Caco-2 (cell line): ENCODE results near the gene IL15. TPM values are rescaled to one million over a fixed set of nuclear protein-coding genes. Genes with fewer than 3 reads are reported as not detected.

Experiments used
- BruUV-seq: library from RNA; stranded (reverse); fragments of 400-500 nt; replicated peaks from 2 replicates; lab custom pipeline; 2021; lab: Mats Ljungman, UMichigan
- CTCF ChIA-PET: fragments of 300-600 bp; sonication (Branson Sonifier 250); formaldehyde crosslinking; loops from one replicate; lab custom pipeline; 2022; ENCODE audit warnings: antibody characterized with exemption; lab: Charles Lee
- POLR2A ChIA-PET: fragments of 300-600 bp; sonication (Branson Sonifier 250); formaldehyde crosslinking; loops from one replicate; lab custom pipeline; 2022; ENCODE audit warnings: antibody characterized with exemption; lab: Charles Lee
- DNase-seq, 2 experiments: peaks; one replicate each; pipeline versions ENCODE4 v3.0.0 to v3.0.0-alpha.2; 2020 to 2022
- H3K27me3 ChIP-seq: replicated peaks from 2 replicates; pipeline ENCODE4 v1.6.0; 2011; ENCODE audit warnings: low read length; ENCODE audit not compliant: control insufficient read depth, insufficient read depth
- H3K36me3 ChIP-seq: 2 replicates; pipeline ENCODE4 v1.5.1; 2011; ENCODE audit warnings: low read length; ENCODE audit not compliant: control insufficient read depth, insufficient read depth
- H3K4me1 ChIP-seq: fragments of 250-450 bp; sonication (Bioruptor Pico); 2 replicates; pipeline ENCODE4 v1.5.1; 2020; ENCODE audit warnings: mild to moderate bottlenecking
- H3K4me3 ChIP-seq: 2 replicates; pipeline ENCODE4 v1.5.1; 2011; ENCODE audit warnings: low read depth, mild to moderate bottlenecking, control low read depth, low read length
- H3K9me3 ChIP-seq: fragments of 250-450 bp; sonication (Bioruptor Pico); 2 replicates; pipeline ENCODE4 v1.5.1; 2020; ENCODE audit warnings: mild to moderate bottlenecking, moderate library complexity
- H3K27ac Mint-ChIP-seq: one replicate; pipeline ENCODE4 v1.8.0; 2022; ENCODE audit warnings: mixed read lengths; ENCODE audit not compliant: unreplicated experiment
- H3K27me3 Mint-ChIP-seq: one replicate; pipeline ENCODE4 v1.8.0; 2022; ENCODE audit warnings: mixed read lengths; ENCODE audit not compliant: insufficient read depth, unreplicated experiment
- H3K36me3 Mint-ChIP-seq: one replicate; pipeline ENCODE4 v1.8.0; 2022; ENCODE audit warnings: mild to moderate bottlenecking, mixed read lengths; ENCODE audit not compliant: insufficient read depth, unreplicated experiment
- H3K4me1 Mint-ChIP-seq: one replicate; pipeline ENCODE4 v1.8.0; 2022; ENCODE audit warnings: low read depth, mixed read lengths; ENCODE audit not compliant: unreplicated experiment
- H3K4me3 Mint-ChIP-seq: one replicate; pipeline ENCODE4 v1.8.0; 2022; ENCODE audit warnings: mild to moderate bottlenecking, moderate library complexity, mixed read lengths; ENCODE audit not compliant: unreplicated experiment
- H3K9me3 Mint-ChIP-seq: one replicate; pipeline ENCODE4 v1.8.0; 2022; ENCODE audit warnings: mixed read lengths; ENCODE audit not compliant: unreplicated experiment
- intact Hi-C: fragments of 100-400 bp; cut with micrococcal nuclease; formaldehyde crosslinking; loops from one replicate; pipeline ENCODE4 v1.10.0; 2022; ENCODE audit not compliant: unreplicated experiment
- total RNA-seq: library from RNA; stranded (reverse); gene quantifications from 2 replicates; pipeline ENCODE4 v1.2.3, GENCODE V29; 2022
- TF ChIP-seq, protein P1 (sequence below), 2 experiments: fragments of 200-600 bp in 1 of 2; IDR thresholded peaks; 1 replicate in 1 of 2; 2 replicates in 1 of 2; pipeline versions ENCODE4 v1.5.1 to v1.8.0; 2011 to 2022; ENCODE audit warnings: antibody characterized with exemption in 1 of 2, control low read depth in 1 of 2, inconsistent platforms in 1 of 2, low read depth in 1 of 2, low read length in 1 of 2, mild to moderate bottlenecking in 1 of 2, moderate library complexity in 1 of 2; ENCODE audit not compliant: insufficient read depth in 1 of 2, severe bottlenecking in 1 of 2, unreplicated experiment in 1 of 2

The IL15 gene
- total RNA-seq, 1 experiment from 2014 or later, result not detected

DNA sequence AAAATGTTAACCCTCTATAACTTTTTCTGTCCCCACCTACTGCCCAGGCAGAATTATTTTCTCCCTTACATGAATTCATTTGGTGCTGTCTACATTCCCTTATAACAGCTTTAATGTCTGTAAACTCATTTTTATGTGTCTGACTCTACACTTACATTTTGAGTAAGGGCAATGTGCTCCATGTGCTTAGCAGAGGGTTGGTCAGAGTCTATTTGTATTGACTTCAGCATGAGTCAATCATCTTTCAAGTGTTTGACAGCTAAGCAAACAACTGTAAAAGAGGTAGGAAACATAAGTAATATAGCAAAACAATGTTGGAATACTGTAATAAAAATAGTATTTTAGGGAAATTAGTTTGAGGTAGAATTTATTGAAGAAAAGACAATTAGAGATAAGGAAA, 6.3 kb downstream of the IL15 start:
- no peaks in the 10 kb centered on the region for H3K36me3 ChIP-seq
- H3K4me3 ChIP-seq, result no peak overlapping the region
- Mint-ChIP-seq H3K9me3 (no peaks in the 10 kb centered on the region), H3K4me1 (no peaks in the 10 kb centered on the region), H3K27me3 (peaks cover 24% of the 10 kb centered on the region), H3K4me3 (no peak overlapping the region), H3K36me3 (no peaks in the 10 kb centered on the region), H3K27ac (no peak overlapping the region)
- no peak for DNase-seq
- POLR2A ChIA-PET, result no interaction called here
- H3K27me3 ChIP-seq, result no peaks in the 10 kb centered on the region
- no peaks in the 10 kb centered on the region for H3K4me1 ChIP-seq
- no TSS peak for BruUV-seq
- CTCF ChIA-PET, result no interaction called here
- TF ChIP-seq, protein P1, sequence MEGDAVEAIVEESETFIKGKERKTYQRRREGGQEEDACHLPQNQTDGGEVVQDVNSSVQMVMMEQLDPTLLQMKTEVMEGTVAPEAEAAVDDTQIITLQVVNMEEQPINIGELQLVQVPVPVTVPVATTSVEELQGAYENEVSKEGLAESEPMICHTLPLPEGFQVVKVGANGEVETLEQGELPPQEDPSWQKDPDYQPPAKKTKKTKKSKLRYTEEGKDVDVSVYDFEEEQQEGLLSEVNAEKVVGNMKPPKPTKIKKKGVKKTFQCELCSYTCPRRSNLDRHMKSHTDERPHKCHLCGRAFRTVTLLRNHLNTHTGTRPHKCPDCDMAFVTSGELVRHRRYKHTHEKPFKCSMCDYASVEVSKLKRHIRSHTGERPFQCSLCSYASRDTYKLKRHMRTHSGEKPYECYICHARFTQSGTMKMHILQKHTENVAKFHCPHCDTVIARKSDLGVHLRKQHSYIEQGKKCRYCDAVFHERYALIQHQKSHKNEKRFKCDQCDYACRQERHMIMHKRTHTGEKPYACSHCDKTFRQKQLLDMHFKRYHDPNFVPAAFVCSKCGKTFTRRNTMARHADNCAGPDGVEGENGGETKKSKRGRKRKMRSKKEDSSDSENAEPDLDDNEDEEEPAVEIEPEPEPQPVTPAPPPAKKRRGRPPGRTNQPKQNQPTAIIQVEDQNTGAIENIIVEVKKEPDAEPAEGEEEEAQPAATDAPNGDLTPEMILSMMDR (IDR thresholded peaks at IDR 0.05; ENCODE audit: insufficient read depth in 1 of 2, low read depth in 1 of 2, low read length in 1 of 2, severe bottlenecking in 1 of 2, unreplicated experiment in 1 of 2), result no peak
- intact Hi-C loops, result no loop called here
- H3K9me3 ChIP-seq, result no peaks in the 10 kb centered on the region

DNA sequence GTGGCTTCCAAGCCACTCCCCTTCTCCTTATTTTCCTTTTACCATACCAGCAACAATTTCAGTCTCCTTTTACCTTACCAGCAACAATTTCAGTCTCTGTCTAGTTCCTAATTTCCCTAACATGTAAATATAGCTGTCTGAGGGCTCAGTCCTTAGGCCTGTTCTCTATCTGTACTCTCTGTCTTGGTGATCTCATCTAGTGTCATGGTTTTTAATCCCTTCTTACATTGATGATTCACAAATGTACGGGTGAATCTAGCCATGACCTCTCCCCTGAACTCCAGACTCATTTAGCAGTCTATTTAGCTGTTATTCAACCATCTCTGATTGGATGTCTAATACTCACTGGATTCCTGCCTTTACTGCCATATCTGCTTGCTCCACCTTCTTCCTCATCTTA, 7.2 kb downstream of the IL15 start:
- POLR2A ChIA-PET, result no interaction called here
- no peak overlapping the region for H3K4me3 ChIP-seq

DNA sequence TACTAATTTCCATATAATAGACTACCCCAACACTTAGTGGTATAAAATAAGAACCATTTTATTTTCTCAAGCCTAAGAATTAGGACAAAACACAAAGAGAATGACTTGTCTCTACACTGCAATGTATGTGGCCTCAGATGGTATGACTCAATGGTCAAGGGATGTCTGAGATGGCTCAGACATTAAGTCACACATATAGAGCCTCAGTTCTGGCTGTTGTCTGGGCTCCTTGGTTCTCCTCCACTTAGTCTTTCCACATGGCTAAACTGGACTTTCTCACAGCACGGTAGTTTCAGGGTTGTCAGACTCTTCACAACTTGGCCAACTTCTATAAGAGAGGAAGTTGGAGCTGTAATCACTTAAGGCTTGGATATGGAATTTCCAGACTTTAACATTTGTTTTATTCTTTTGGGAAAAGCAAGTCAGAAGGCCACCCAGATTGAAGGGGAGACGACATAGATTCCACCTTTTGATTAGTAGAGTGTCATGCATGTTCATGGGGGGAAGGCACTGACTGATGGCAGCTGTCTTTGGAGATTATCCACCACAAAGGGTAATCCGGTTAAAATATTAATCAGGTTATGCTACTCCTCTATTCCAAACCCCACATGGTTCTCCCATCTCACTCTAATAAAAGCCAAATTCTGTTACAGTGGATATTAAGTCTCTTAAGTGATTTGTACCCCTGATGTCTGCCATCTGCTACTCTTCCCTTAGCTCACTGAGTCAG, 9.4 kb downstream of the IL15 start:
- H3K36me3 ChIP-seq, result no peaks in the 10 kb centered on the region
- H3K4me1 ChIP-seq, result no peaks in the 10 kb centered on the region
- no peaks in the 10 kb centered on the region for H3K36me3 Mint-ChIP-seq
- intact Hi-C loops, result no loop called here
- no peak overlapping the region for H3K4me3 Mint-ChIP-seq
- H3K4me3 ChIP-seq, result no peak overlapping the region
- H3K27me3 Mint-ChIP-seq, result peaks cover 20% of the 10 kb centered on the region
- H3K27ac Mint-ChIP-seq, result no peak overlapping the region
- ChIA-PET CTCF (no interaction called here), POLR2A (no interaction called here)
- no peaks in the 10 kb centered on the region for H3K27me3 ChIP-seq
- DNase-seq, result no peak
- TF ChIP-seq, protein P1 (IDR thresholded peaks at IDR 0.05; ENCODE audit: insufficient read depth in 1 of 2, low read depth in 1 of 2, low read length in 1 of 2, severe bottlenecking in 1 of 2, unreplicated experiment in 1 of 2), result no peak
- H3K9me3 Mint-ChIP-seq, result no peaks in the 10 kb centered on the region
- no TSS peak for BruUV-seq
- H3K4me1 Mint-ChIP-seq, result no peaks in the 10 kb centered on the region
- no peaks in the 10 kb centered on the region for H3K9me3 ChIP-seq

More for the DNA sequence above, 7.2 kb downstream of the IL15 start:
- H3K27me3 ChIP-seq, result no peaks in the 10 kb centered on the region
- H3K27ac Mint-ChIP-seq, result no peak overlapping the region
- DNase-seq, result no peak
- no peaks in the 10 kb centered on the region for H3K4me1 ChIP-seq
- BruUV-seq, result no TSS peak
- intact Hi-C loops, result no loop called here
- CTCF ChIA-PET, result no interaction called here
- H3K4me3 Mint-ChIP-seq, result no peak overlapping the region
- H3K4me1 Mint-ChIP-seq, result no peaks in the 10 kb centered on the region
- H3K9me3 ChIP-seq, result no peaks in the 10 kb centered on the region
- TF ChIP-seq, protein P1 (IDR thresholded peaks at IDR 0.05; ENCODE audit: insufficient read depth in 1 of 2, low read depth in 1 of 2, low read length in 1 of 2, severe bottlenecking in 1 of 2, unreplicated experiment in 1 of 2), result no peak
- no peaks in the 10 kb centered on the region for H3K36me3 ChIP-seq
- H3K27me3 Mint-ChIP-seq, result peaks cover 22% of the 10 kb centered on the region
- no peaks in the 10 kb centered on the region for H3K36me3 Mint-ChIP-seq
- H3K9me3 Mint-ChIP-seq, result no peaks in the 10 kb centered on the region
